Kidney tubule cell (primary cell): ENCODE data around the gene PTPN2.

Experiments
- DNase-seq: peaks from one replicate; pipeline ENCODE4 v3.0.0-alpha.2; 2018; ENCODE audit warnings: low spot score

PTPN2 gene

DNA sequence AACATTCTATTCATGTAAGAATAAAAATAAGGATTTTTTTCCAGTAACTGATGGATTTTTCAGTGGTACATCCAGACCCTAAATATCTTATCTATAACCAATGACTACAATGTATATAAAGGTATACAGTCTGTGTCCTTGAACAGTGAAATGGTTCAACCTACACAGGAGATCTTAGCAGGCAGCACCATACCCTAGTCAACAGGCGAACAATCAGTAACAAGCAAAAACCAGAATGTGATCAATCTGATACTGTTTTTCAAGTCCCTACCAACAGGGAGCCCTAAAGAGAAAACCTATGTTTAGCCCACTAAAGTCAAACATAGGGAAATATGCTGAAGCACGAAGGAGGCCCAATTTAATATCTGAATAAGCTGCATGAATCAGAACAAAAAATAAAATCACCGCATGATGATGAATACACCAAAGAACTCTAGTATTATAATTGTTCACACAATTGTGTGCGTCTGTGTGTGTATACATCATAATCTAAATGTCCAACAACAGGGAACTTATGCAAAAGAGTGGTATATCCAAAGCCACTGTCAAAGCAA is 26.0 kb downstream of the PTPN2 start:
- no peak for DNase-seq

DNA sequence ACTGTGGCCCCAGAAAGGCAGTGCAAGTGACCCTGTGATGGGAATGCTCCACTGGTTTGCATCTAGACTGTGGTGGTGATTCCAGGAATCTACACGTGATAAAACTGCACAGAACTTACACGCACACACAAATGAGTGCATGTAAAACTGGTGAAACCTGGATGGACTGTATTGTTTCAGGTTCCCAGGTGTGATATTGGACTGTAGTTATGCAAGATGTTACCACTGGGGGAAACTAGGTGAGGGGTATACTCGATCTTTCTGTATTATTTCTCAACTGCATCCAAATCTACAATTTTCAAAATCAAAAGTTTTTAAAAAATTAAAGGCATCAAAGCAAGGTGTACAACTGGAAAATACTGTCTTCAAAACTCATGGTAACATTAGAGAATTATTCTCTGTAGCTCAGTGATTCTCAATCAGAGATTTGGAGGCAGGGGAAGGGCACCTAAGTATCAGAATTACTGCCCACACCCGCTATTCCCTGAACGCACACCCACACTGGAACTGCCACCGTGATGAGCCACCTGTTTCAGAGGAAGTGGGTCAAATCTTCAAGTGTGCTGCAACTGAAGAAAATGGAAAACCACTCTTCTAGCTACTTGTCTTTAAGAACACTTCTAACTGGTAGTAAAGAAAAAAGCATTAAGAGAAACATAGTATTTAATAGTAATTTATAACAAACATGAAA is 26.7 kb downstream of the PTPN2 start:
- DNase-seq, result no peak

- DNase-seq, result peak; percentile 54
These were observed 28.1 kb downstream of the PTPN2 start for GRCh38 chr18:12855916-12856315.

DNA sequence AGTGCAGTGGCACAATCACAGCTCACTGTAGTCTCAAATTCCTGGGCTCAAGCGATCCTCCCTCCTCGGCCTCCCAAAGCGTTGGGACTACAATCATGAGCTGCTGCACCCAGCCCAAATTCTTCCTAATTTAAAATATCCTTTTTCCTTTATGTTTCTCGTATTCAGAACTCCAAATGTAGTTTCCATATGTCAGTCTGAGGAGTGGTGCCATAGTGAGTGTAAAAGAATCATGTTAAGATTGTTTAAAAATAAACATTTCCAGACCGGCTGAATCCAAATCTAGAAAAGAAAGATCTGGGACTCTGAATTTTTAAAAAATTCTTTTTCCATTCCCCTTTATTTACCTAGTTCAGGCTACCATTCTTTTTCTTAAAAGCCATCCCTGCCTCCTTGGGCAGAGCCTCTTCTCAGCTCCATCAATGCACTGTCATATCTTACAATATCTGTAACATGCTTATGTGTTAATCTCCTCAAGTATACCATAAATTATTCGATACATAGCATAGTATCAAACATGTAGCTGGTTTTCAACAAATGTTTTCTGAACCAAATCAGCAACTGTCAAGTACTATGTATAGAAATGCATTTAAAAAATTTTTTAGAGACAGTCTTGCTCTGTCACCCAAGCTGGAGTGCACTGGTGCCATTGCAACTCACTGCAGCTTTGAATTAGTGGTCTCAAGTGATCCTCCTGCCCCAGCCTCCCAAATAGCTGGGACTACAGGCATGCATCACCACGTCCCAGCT is 31.3 kb downstream of the PTPN2 start:
- no peak for DNase-seq

- DNase-seq, result peak; percentile 13
These were observed 32.3 kb downstream of the PTPN2 start for GRCh38 chr18:12851716-12852115.

- no peak for DNase-seq
These were observed 34.5 kb downstream of the PTPN2 start for GRCh38 chr18:12849548-12849947.

- DNase-seq, result no peak
These were observed 35.6 kb downstream of the PTPN2 start for GRCh38 chr18:12848405-12848804.

DNA sequence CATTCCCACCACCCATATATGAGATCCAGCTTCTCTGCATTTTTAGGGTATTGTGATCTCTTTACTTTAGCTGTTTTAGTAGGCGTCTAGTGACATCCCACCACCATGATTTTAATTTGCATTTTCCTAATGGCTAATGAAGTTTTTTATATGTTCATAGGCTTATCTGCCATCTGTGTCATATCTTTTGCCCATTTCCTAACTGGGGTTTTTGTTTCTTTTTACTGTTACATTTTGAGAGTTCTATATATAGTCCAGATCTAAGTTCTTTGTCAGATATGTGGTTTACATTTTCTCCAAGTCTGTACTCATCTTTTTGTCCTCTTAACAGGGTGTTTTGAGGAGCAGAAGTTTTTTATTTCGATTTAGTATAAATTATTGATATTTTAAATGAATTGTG is 39.6 kb downstream of the PTPN2 start:
- DNase-seq, result no peak

DNA sequence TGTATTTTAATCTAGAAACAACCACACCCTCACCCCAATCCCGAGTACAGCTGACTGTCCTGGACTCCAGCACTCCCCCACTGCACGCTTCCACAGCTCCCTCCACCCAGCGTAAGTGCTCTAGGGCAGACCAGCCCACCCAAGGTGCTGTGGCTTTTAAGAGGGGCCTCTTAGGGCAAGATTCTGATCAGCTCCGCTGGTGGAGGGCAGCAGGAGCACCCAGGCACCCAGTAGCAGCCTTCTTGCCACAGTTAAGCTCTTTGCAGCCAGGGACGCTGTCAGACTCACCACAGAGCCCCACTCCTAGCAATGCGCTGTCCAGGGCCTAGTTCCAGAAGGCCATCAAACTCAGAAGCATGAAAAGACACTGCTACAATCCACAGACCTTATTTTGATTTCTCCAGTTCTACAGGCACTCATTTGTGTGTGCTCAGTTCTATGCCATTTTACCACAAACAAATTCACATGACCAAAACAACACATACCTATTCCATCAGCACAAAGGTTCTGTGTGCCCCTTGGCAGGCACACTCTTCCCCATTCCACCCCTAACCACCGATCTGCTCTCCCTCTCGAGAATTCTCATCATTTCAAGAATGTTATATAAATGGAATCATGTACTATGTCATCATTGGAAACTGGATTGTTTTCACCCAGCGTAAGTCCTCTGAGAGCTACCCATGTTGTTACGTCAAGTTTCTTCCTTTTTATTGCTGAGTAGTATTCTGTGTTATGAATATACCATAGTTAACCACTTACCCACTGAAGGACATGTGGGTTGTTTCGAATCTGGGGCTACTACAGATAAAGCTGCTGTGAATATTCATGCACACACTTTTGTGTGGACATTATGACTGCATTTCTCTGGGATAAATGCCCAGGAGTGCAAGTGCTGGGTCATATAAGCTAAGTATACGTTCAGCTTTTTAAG is 40.4 kb downstream of the PTPN2 start:
- DNase-seq, result no peak

DNA sequence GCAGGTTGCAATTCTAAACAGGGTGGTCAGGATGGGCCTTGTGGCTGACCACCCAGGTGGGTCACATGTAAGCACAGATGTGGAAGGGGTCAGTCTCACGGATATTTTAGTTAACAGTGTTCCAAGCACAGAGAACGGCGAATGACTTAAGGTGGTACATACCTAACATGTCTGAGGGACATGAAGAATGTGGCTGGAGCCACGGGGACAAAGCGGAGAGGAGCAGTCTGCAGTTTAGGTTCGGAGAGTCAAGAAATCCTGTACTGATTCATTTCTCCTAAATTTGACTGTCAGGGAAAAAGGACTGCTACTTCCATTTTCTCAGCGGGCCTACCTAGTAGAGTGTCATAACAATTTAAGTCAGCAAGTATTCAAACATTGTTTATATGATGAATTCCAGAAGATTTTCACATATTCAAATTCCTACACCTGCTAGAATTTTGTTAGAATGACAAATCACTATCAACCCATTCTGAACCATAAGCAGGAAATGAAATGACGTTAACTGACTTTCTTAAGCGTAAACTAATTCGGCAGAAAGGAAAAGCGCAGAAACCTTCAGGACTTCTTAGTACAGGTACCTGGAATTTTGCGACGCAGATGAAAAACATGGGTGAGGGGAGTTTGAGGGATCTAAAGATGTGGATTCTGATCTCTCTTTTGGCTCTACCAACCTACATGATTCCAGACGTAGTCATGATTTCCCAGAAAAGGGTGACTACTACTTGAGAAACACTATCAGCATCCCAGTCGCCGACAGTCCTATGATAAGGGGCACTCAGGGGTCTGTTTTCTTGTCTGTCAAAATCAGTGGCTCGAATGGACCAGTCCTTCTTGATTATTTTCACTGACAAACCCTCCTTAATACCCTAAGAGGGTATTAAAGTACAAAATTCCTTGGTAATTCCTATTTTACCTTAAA is 41.3 kb downstream of the PTPN2 start:
- DNase-seq, result no peak

DNA sequence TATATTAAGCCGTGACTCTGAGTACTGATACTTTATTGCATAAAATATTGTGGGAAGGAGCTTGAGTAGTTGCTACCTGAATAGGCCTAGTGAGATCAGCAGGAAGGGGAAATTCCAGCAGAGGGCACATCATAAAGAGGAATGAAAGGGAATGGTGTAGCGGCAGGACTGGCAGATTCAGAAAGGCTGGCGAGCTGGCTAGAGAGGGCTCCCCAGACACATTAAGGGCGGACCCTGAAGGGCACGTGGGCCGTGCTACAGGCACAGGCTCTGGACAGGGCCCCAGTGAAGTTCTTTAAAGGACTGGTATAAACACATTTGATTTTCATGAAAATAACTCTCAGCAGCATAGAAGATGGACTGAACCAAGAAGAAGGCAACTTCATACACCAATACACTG is 43.0 kb downstream of the PTPN2 start:
- peak; percentile 30 for DNase-seq

DNA sequence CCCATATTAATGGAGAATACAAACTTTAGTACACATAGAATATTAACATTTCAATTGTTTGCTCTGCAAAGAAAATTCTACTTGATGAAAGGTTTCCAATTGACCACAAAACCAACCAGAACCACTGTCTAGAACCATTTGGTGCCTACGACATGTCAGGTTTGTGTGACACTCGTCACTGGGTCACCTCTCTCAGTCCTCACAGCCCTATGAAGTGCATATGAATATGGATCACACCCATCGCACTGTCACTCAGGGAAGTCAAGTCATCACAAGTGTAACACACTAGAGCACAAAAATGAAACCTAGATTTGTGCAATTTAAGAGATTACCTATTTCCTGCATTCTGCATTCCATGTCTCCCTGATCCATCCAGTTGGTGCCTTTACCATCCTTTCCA is 43.7 kb downstream of the PTPN2 start:
- no peak for DNase-seq

DNA sequence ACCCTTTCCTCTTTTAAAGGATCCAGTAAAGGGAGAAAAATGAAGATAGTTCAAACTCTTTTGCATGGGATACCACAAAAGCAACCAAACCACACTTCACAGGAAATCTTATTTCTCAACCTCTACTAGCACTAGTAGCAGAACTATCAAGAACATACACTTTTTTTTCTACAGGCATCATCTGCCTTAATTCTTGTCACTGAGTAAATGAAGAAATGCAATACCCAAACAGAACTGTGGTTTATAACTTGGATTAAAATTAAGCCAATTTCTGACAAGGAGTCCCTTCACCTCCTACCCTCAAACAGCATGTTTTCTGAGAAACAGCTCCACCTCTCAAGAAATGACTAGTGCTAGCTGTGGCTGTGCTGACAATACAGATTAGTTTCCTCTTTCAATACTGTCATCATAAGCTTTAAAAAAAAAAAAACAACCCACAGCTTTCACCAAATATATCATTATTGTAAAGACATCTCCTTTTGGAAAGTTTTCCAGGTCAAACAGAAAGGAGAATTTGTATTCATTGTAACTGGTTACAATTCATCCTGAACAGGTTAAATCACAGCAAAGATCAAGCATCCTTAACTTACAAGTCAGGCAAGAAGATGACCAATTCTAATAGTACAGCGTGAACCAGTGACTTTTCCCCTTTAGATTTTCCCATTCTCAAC is 44.4 kb downstream of the PTPN2 start:
- DNase-seq, result peak; percentile 30

DNA sequence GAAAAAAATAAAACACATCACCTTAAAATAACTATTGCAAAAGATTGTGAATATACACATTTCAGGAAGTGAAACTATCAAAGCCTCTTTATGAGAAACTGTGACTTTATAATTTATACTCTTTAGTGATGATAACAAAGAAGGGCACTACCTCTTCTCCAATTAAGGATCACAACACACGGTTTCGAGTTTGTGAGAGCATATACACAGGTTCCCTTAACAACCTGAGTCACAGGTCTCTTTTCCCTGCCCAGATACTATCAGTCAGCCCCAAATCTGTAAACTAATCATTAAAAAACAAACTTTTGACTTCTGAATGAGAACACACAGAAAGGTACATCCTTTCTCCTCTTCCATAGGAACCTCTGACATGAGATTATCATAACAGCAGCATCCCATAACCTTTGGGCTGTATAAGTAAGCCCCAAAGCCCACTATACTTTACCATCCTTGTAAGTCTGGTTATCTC is 44.9 kb downstream of the PTPN2 start:
- DNase-seq, result peak; percentile 60

DNA sequence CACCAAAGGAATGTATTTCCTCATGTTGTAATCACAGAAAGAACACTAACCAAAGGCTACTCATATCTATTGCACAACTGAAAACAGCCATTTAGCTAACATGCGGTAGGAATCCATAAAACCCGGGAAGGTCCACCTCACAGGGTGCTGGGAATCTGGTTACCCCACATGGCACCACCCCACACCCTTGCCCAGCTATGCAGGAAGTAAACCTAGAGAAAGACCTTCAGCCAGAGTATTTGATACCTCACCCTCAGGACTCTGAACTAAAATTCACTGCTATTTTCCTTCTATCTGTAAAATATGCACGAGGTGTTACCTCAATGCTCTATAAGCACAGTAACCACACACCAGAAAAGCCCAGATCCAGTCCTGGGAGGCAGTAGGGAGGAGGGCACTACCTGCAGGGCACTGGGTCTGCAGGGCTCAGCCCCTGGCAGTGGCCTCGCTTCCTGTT is 45.8 kb downstream of the PTPN2 start:
- DNase-seq, result peak; percentile 98

DNA sequence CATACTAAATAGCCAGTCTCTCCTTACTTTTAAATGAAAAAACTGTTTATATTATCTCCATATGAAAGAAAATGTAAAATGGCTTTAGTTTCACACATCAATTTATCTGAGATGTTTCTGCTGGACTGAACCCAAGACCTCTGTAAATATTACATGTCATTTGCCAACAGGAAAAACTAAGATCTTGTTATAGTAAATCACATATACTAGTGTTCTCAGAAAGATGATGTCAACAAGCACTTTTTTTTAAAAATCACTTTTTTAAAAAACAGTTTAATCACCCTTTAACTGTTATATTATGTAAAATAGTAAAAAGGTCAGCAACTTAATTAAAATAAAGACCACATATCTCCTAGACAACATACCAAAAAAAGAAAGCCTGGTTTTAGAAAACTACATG is 46.3 kb downstream of the PTPN2 start:
- no peak for DNase-seq

GRCh38 chr18:12836551-12836950 is 47.5 kb downstream of the PTPN2 start:
- no peak for DNase-seq

- no peak for DNase-seq
These were observed 55.7 kb downstream of the PTPN2 start for GRCh38 chr18:12828116-12829051.

- no peak for DNase-seq
These were observed 56.4 kb downstream of the PTPN2 start for GRCh38 chr18:12827588-12827987.
